ENCODE data around the gene DAP.

Gene DAP

DNA sequence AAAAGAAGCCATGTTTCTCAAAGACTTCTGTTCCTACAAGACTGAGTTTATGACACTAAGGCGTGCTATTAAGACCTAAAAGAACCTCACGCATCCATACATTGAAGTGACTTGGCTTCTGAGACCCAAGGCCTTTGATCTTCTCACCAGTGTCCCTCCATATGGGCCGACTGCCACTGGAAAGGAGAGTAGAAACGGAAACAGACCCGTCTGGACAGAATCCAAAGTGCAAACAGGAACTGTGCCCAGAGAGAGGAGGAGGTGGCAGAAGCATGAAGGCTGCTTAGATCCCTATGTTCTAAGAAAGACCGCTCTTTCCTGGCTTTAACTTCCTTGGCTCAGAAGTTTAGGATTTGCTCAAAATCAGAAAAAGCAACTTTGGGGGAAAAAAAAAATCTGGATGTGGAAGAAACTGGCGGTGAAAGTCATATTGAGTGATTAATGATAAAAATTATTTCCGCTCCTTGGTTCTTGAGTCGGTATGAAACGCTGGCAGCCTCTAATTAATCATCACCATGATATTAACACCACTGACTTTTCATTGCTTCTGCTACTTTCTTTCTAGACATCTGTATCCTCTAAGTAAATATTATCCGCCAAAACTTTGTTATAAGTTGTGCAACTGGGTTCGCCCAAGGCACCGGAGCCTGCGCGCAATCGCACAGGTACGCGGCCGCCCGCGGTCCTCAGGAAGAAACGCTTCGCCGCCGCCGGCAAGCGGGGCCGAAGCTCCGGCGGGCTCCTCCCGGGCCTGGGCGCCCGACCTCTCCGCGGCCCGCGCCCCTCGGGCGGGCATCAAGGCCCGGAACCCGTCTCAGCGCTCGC is 726 bp downstream of the DAP start:
- no peak for DNase-seq

DNA sequence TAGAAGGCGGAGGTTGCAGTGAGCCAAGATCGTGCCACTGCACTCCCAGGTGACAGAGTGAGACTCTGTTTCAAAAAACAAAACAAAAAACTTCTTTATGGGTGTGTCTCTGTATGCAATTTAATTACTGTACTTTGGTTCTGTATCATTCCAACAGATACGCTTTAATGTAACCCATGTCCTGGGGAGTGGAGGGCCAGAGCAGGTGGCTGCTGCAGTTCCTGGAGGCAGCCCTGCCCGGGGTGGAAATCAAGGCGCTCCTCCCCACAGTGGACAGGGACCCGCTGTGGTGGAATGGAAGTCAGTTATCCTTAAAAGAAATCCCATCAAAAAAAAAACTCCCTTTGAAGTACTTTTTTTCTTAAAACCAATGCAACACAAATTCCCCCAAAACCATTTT is 1.9 kb downstream of the DAP start:
- no peak for DNase-seq

DNA sequence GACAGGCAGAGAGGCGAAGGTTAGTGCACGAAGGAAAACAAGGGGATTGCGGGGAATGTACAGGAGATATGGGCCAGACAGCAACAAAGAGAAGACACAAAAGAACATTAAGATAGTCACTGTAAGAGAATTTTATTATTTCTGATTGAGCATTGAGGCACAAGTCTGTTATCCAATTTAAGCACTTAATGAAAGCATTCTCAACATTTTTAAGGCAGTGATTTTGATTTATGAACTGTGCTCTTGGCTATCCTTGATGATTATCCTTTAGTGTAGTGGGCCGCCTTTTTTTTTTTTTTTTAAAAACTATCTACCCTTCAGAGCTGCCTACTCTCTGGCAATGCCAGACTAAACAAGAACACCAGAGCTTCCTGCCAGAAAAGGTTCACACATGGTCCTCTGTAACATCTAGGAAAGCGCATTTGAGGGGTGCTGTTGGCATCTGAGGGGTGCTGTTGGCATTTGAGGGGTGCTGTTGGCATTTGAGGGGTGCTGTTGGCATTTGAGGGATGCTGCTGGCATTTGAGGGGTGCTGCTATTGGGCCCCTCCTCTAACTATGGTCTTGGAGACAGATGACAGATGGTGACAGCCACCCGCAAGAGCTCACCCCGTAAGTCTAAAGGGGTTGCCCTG is 3.0 kb downstream of the DAP start:
- no peak for DNase-seq

DNA sequence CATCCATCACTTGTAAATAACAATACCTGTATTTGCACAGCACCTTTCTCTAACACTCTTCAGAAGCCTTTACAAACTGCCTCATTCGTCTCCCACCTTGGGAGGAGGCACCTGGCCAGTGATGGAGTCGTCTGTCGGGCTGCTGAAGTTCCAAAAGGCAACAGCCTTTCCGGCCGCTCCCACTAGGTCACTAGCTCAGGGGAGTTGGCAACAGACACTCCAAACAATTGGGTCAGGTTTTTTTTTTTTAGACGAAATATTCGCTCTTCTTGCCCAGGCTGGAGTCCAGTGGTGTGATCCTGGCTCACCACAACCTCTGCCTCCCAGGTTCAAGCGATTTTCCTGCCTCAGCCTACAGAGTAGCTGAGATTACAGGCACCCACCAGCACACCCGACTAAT is 4.0 kb downstream of the DAP start:
- DNase-seq = no peak

DNA sequence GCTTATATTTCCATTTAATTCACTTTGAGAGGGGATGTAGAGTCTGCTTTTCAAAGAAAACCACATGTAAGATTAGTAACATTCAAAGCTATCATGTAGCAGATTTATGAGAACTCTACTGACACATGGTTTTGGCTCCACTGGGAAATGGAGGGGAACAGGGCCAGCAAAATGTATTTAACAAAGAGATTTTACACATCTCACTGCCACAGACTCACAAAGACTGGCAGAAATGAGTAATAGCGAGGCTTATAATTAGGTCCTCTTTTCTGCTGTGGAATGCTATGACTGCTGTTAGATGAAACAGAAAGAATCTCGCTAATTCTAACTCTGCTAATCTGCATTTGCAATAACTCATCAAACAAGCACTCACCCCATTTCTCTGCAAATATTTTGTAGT is 4.5 kb downstream of the DAP start:
- DNase-seq = no peak

DNA sequence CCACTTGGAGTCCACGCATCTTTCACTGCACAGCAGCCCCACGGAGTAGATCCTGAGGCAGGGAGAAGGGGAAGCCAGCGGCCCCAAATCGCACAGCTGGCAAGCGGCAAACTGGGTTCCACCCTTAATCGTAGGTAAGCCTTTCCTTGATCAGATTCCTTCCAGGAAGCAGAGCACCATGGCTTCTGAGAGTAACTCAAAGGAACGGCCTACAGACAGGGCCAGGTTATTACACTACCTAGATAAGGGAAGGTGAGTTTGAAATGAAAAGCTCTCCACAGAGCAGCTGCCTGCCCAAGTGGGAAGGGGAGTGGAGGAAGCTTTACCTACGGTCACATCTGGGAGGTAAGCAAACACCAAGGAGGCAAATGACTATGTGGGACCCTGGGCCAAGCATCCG is 7.9 kb downstream of the DAP start:
- no peak for DNase-seq

DNA sequence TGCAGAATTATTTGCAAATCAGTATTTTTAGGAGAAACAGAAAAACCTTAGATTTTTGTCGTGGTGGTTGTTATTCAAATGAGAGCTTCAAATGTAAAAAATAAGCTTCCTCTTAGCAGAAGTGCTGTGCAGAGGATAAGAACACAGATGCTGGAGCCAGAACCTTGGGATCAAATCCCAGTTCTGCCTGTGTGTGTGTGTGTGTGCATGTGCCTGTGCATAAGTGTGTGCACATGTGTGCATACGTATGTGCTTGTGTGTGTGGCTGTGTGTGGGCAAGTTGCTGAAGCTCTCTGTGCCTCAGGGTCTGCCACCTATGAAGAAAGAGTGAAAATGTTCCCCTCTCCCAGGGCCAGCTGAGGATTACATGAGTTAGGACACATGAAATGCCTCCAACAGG is 8.6 kb downstream of the DAP start:
- no peak for DNase-seq

DNA sequence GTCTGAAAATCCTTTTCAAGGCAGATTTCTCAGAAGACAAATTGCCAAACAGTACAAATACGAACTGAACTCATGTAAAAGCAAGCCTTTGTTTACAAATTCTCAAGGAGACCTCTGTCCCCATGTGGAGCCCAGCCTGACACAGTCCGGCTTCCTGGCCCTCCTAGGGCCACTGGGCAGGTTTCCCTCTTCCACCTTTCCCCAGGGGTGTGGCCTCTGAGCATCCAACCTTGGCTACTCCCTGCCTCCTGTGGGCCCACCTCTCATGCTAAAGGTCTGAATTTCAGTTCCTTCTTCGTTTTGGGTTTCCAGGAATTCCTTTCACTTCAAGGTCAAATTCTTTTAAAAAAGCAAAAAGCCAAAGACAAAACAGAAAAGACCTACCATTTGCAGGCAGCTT is 10.1 kb downstream of the DAP start:
- no peak for DNase-seq

DNA sequence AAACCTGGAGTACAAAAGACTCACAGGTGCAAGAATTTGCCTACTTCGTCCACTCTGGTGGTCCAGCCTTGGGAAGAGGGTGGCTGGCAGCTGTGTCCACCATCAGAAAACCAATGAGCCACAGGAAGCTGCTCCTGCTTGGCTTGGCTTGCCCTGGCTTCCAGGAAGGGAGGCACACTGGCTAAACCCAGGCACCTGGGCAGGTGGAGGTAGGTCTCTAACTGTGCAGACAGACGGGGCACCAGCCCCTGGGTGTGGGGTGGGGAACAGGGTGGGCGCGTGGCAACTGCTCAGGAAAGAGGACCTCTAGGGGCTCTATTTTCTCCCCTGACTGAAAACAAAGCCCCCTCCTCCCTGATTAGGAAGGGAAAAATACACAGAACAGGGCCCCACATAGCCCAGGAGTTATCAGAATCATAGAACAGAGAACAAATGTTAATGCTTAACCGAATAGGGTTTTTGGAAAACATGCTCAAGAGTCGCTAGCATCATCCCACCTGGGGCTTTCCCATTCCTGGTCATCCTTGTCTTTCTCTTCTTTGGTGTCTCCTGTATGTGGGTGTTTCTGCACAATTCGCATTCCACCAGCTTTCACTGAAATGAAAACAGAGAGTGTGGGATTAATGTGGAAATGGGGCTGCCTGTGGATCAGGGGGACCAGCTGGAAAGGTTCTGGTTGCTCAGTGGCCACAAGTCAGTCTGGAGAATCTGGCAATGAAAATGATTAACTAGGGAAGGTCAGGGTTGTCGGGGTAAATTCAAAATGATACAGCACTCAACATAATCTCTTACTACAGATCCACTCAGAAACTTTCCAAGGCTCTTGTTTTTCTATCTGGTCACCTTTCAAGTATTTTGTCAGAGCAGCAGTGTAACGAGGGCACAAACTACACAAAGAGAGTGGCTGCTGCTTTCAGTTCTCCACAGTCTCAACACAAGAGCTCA is 13.1 kb downstream of the DAP start:
- DNase-seq = no peak

DNA sequence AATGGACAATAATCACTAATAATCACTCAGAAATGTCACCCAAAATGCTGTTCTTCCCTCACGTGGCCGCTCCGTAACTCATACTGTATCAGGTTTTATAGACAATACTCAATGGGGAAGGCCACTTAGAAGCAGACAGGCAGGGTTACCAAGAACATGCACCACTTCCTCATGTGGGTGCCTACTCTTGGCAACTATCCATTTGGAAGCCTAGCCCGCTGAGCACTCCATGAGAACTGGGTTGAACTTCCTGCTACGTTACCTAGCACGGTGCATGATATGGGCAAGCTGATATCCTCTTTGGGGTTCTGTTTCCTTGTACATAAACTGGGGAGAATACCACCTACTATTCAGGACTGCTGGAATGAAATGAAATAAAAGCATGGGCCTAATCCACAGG is 14.3 kb downstream of the DAP start:
- DNase-seq = no peak

DNA sequence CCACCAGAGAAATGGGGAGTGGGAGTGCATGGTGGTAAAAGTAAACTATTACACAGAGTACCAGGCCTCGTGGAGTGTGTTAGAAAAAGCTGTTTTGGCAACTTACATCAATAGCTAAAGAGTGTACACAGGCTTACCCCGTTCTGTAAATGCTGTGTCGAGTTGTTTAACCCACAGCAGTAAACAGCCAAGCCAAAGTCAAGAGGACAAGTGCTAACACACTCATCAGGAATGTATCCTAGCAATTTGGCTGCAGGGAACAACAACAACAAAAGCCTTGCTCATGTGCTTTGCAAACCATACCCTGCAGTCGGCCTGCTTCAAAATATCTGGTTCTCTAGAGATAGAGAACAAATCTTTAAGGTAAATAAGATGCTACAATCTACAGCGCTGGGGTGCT is 15.9 kb downstream of the DAP start:
- no peak for DNase-seq

DNA sequence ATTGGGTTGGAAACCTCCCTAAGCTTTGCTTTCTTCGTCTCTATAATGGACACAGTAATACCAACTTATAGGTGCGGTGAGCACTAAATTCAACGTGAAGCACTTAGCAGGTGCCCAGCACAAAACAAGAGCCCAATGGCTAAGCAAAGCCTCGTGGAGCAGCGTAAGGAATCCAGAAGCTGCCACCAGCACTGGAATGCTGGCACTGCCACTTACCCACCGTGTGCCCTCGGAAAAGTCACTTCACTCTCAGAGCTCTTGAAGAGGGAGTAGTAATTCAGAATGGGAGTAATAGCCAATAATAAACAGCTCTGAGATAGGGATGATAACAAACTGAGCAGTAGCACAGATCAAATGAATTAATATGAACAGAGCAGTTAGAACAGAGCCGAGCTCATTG is 16.4 kb downstream of the DAP start:
- DNase-seq = no peak

DNA sequence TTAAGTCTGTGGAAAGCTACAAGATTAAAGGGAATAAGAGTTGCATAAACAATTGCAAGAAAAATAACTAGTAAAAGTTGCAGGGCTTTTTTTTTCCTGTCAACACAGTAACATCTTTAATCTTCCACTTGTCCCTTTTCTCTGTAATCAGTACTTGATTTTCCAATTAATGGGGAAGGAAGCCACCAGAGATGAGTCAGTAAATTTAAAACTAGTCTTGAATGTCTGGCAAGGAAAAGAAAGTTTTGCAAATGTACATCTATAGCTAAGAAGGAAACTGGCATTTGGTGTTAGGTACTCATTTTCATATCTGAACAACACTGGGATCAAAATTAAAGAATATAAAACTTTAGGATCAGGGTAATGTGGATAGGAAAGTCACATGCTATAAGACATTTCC is 17.1 kb downstream of the DAP start:
- DNase-seq = no peak

DNA sequence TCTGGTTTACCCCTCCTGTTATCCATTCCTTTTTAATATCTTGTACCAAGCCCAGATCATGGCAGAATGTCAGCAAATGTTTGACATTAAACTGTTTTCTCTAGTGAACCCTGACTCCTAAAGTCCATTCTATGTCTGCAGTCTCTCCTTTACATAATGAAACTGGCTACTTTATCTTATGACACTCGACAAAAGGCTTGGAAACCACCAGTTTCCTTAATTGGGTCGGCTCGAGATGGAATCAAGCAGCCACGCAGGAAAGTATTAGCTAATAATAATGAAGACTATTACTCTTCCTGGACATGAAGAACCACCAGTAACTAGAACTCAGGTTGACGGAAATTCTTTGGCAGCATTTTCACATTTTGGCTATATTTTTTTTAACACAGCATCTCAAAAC is 17.5 kb downstream of the DAP start:
- DNase-seq = no peak

DNA sequence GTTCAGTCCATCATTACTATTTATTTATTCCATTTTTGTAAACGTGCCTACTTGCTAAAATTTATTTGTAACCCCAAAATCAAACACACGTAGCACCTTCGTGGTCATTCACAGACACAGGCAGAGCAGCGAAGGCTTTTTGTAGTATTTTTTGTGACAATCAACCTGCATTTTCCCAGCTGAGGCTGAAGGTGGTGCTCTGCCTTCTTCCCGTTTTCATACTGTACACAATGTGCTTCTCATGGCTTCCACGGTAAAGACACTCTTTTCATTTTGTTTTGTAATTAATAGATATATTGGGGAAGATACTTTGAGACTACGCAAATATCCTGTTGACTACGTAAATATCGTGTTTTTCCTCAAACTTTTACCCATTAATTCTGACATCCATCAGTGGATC is 19.4 kb downstream of the DAP start:
- DNase-seq = no peak

DNA sequence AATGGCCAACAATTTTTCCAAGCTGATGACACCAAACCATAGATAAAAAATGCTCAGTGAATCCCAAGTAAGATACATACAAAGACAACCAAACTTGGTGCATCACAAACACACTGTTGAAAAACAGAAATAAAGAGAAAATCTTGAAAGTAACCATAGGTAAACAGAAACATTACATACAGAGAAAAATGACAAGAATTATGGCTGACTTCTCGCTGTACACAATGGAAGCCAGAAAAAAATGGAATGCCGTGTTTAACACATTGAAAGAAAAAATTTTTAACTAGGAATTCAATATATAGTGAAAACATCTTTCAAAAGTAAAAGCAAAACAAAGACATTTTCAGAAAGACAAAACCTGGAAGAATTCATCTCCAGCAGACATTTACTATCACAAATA is 20.6 kb downstream of the DAP start:
- no peak for DNase-seq

DNA sequence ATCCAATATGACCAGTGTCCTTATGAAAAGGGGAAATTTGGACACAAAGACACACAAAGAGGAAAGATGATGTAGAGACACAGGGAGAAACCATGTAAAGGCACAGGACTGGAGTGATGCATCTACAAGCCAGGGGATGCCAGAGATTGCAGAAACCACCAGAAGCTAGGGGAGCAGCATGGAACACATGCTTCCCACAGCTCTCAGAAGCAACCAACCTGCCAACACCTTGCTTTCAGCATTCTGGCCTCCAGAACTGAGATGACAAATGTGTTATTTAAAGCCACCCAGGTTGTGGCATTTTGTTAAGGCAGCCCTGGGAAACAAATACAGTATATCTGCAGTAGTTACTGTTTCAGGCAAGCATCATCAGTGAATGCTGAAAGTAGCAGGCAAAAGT is 23.2 kb downstream of the DAP start:
- no peak for DNase-seq

DNA sequence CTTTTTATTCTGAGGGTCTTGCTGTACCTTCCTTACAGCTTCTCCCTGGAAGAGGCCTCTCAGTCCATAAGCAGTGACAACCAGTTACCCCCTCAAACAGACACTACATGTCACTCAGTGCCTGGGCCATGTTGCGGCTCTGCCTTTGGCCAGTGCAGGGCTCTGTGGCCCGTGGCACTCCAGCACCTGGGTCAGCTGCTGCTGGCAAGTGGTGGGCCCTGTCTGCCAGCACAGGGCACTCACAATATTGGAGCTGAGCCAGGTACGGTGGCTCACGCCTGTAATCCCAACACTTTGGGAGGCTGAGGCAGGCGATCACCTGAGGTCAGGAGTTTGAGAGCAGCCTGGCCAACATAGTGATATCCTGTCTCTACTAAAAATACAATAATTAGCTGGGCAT is 24.2 kb downstream of the DAP start:
- DNase-seq = no peak

DNA sequence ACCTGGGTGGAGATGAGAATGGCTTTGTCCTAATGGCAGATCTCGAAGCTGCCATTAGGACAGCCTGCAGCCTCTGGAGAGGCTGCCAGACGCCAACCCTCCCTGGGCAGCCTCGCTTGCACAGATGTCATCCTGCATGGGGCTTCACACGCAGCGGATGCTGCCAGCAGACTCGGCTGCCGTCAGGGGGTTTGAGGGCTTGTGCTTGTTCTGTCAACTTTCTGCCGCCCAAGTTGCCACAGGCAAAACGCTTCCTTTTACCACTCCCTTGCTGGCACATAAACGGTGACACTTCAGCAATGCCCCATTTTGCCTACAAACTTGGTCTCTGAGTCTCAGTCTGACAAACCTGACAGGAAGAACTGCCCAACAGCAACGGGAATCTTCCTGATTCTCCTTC is 24.7 kb downstream of the DAP start:
- no peak for DNase-seq

DNA sequence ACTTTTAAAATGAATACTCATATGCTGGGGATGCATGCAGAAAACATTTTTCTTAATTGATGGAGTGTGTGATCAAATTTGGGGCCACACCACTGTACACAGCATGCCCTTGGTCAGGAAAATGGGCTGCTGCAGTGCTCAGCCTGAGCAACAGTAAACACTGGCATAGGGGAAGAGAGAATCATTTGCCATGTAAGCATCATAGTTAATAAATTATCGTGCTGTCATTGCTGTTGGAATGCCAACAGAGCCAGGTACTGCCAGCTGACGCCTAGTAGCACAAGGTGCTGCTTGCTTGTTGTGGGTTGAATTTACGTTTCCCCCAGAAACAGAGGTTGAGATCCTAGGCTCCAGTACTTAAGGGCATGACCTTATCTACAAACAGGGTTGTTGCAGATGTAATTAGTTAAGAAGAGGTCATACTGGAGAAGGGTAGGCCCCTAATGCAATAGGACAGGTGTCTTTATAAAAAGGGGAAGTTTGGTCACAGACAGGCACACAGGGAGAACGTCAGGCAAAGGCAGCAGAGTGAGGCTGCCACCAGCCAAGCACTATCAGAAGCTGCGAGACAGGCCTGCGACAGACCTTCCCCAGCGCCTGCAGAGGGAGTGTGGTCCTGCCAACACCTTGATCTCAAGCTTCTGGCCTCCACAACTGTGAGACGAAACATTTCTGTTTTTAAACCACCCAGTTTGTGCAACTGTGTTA is 25.3 kb downstream of the DAP start:
- DNase-seq = no peak

DNA sequence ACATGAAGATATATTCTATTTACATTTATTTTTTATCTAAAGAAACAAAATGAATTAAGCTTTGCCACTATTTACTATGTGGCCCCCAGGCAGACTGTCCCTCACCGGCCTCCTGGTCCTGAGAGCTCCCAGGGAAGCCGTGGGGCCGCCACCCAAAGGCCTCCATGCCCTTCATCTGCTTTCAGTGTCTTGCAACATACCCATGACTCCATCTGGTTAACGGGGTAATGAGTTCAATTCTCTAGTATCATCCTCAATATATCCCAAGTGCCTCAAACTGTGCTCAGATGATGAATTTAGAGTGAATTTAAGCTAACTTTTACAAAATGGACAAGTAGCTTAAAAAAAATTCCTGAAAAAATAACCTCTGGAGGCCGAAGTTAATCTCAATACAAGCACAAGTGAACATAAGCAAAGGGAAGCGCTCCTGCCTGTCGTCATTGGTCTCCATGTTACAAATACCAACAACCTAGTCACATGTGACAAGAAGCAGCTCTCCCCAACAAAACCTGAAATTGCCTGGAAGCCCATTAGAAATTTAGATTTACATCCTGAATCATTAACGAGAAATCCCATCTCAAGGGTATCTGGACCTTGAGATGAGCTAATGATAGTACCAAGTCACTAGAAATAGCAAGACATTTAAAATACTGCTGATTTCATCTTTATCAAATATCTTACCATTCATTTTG is 26.1 kb downstream of the DAP start:
- no peak for DNase-seq

DNA sequence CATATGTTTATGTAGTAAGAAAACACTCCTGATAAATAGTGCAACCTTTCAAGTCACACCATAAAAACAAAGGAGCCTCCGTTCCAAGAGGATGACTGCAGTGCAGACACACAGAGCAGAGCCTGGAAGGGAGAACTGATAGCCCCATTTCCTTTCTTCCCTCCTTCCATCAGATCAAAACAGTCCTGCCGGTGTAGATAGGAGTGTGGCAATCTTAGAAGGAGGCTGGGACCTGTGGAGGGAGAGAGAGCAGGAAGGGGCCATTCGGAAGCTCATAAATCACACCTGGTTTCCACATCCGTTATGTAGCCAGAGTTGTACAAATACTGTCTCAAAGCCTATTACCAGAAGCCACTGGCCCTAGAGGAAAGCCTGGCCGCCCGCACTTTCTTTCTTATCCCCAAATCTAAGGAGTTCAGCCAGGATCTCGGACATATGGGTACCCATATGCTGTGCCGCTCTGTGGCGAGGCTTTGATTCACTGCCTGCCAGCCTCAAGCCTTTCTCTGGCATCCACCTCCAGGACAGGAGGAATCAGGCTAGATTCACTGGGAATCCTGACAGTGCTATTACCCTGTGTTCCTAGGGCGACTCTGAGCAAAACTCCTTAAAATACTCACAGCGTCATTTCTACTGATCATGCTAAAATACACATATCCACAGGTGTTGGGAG is 26.9 kb downstream of the DAP start:
- no peak for DNase-seq
